HepG2 (cell line): Measurements from ENCODE around the gene MYO10. TPM values are rescaled to one million over a fixed set of nuclear protein-coding genes. Genes with fewer than 3 reads are reported as not detected.

Experiments
- BCL6 ChIP-seq: IDR thresholded peaks from 2 replicates; pipeline ENCODE4 v1.6.1; 2016; ENCODE audit warnings: missing genetic modification reagents, missing compliant biosample characterization
- IKZF1 ChIP-seq: fragments of 450-650 bp; IDR thresholded peaks from 2 replicates; pipeline ENCODE4 v1.7.1; 2016
- LCORL ChIP-seq, 2 experiments: fragments of 450-650 bp in 1 of 2; sonication (generic) in 1 of 2; formaldehyde crosslinking in 1 of 2; IDR thresholded peaks; 2 replicates each; pipeline versions ENCODE4 v1.5.0 to v1.6.1; 2017 to 2020; ENCODE audit warnings: antibody characterized with exemption in 1 of 2, missing genetic modification reagents in 1 of 2
- ONECUT2 ChIP-seq: sonication (generic); formaldehyde crosslinking; IDR thresholded peaks from 2 replicates; pipeline ENCODE4 v1.4.0; 2020; ENCODE audit warnings: missing genetic modification reagents
- RXRB ChIP-seq: IDR thresholded peaks from 2 replicates; pipeline ENCODE4 v1.6.1; 2016; ENCODE audit warnings: borderline replicate concordance, missing genetic modification reagents, missing compliant biosample characterization
- TEAD2 ChIP-seq: sonication (generic); formaldehyde crosslinking; IDR thresholded peaks from 2 replicates; pipeline ENCODE4 v1.9.0; 2021; ENCODE audit warnings: missing genetic modification reagents
- YY1 ChIP-seq: IDR thresholded peaks from 2 replicates; pipeline ENCODE4 v1.6.1; 2011; ENCODE audit warnings: low read length, low read depth, moderate library complexity, mild to moderate bottlenecking; ENCODE audit not compliant: insufficient read depth, insufficient replicate concordance
- ZNF138 ChIP-seq: sonication (generic); formaldehyde crosslinking; IDR thresholded peaks from 2 replicates; pipeline ENCODE4 v1.5.0; 2020; ENCODE audit warnings: mild to moderate bottlenecking, low read depth, missing genetic modification reagents
- ZNF207 ChIP-seq: fragments of 450-650 bp; IDR thresholded peaks from 2 replicates; pipeline ENCODE4 v1.6.1; 2016; ENCODE audit warnings: antibody characterized with exemption, borderline replicate concordance
- ZNF274 ChIP-seq: sonication (generic); formaldehyde crosslinking; IDR thresholded peaks from 2 replicates; pipeline ENCODE4 v1.5.1; 2020; ENCODE audit warnings: mild to moderate bottlenecking, missing genetic modification reagents
- ZNF530 ChIP-seq: sonication (generic); formaldehyde crosslinking; IDR thresholded peaks from 2 replicates; pipeline ENCODE4 v1.5.0; 2020; ENCODE audit warnings: low read depth, mild to moderate bottlenecking, missing genetic modification reagents
- ZNF572 ChIP-seq: sonication (generic); formaldehyde crosslinking; IDR thresholded peaks from 2 replicates; pipeline ENCODE4 v1.5.1; 2020; ENCODE audit warnings: mild to moderate bottlenecking, missing genetic modification reagents
- ZNF672 ChIP-seq: sonication (generic); formaldehyde crosslinking; IDR thresholded peaks from 2 replicates; pipeline ENCODE4 v1.8.1; 2022; ENCODE audit warnings: missing genetic modification reagents
- ZNF850 ChIP-seq: sonication (generic); formaldehyde crosslinking; conservative IDR thresholded peaks from 2 replicates; pipeline ENCODE4 v1.9.0; 2021; ENCODE audit warnings: mild to moderate bottlenecking, missing genetic modification reagents
- ZNF891 ChIP-seq: sonication (generic); formaldehyde crosslinking; IDR thresholded peaks from 2 replicates; pipeline ENCODE4 v1.5.0; 2020; ENCODE audit warnings: mild to moderate bottlenecking, missing genetic modification reagents
- polyA plus RNA-seq, 8 experiments: library from polyadenylated mRNA; depleted of rRNA in 3 of 8; stranded (reverse) in 7 of 8; unstranded in 1 of 8; fragments of >200 nt; fragmentation: Illumina TruSeq in 4 of 8; extraction: Trizol in 4 of 8; gene quantifications; 2 replicates each; pipeline versions ENCODE4 v1.2.1 to v1.2.3, GENCODE V29; 2011 to 2016; ENCODE audit warnings: low read depth in 4 of 8, missing spikeins in 1 of 8, mixed read lengths in 1 of 8; ENCODE audit not compliant: insufficient read depth in 1 of 8
- total RNA-seq, 5 experiments: library from RNA; depleted of rRNA; stranded (reverse); fragments of >200 nt; fragmentation: Illumina TruSeq; extraction: Trizol; gene quantifications; 2 replicates each; pipeline ENCODE4 v1.2.3, GENCODE V29; 2016; ENCODE audit warnings: low read depth in 1 of 5
- TF ChIP-seq, protein P1 (sequence below), 2 experiments: sonication (generic) in 1 of 2; formaldehyde crosslinking in 1 of 2; IDR thresholded peaks; 2 replicates each; pipeline versions ENCODE4 v1.4.0 to v1.6.1; 2016 to 2020; ENCODE audit warnings: borderline replicate concordance in 1 of 2, low read depth in 1 of 2, mild to moderate bottlenecking in 1 of 2, missing genetic modification reagents in 1 of 2
- TF ChIP-seq, protein P2 (sequence below): sonication (generic); formaldehyde crosslinking; IDR thresholded peaks from 2 replicates; pipeline ENCODE4 v1.4.0; 2020; ENCODE audit warnings: missing genetic modification reagents
- TF ChIP-seq, protein P3 (sequence below): sonication (generic); formaldehyde crosslinking; IDR thresholded peaks from 2 replicates; pipeline ENCODE4 v1.4.0; 2020; ENCODE audit warnings: mild to moderate bottlenecking, missing genetic modification reagents
- TF ChIP-seq, protein P4 (sequence below): sonication (generic); formaldehyde crosslinking; IDR thresholded peaks from 2 replicates; pipeline ENCODE4 v1.5.1; 2020; ENCODE audit warnings: mild to moderate bottlenecking, missing genetic modification reagents
- TF ChIP-seq, protein P5 (sequence below): fragments of 450-650 bp; IDR thresholded peaks from 2 replicates; pipeline ENCODE4 v1.6.1; 2017

MYO10 gene
- total and polyA plus RNA-seq, 2 of the 13 experiments (the other 11 are each of a cell fraction or from before 2014, with no cell fraction given), result 4.5 to 14.0 TPM

GRCh38 chr5:16757989-16758501, 178.0 kb downstream of the MYO10 start (continued):
- TF ChIP-seq, protein P1, sequence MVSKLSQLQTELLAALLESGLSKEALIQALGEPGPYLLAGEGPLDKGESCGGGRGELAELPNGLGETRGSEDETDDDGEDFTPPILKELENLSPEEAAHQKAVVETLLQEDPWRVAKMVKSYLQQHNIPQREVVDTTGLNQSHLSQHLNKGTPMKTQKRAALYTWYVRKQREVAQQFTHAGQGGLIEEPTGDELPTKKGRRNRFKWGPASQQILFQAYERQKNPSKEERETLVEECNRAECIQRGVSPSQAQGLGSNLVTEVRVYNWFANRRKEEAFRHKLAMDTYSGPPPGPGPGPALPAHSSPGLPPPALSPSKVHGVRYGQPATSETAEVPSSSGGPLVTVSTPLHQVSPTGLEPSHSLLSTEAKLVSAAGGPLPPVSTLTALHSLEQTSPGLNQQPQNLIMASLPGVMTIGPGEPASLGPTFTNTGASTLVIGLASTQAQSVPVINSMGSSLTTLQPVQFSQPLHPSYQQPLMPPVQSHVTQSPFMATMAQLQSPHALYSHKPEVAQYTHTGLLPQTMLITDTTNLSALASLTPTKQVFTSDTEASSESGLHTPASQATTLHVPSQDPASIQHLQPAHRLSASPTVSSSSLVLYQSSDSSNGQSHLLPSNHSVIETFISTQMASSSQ (IDR thresholded peaks at IDR 0.05; ENCODE audit: low read depth), result 0 out of 2 replicates have a peak, but pooled peaks have one; percentile 19
- TF ChIP-seq, protein P1 (CRISPR knock-in tag; IDR thresholded peaks at IDR 0.05; ENCODE audit: borderline replicate concordance), result peak; percentile 41; the same call in 1 of the 2 replicates
- TF ChIP-seq, protein P2, sequence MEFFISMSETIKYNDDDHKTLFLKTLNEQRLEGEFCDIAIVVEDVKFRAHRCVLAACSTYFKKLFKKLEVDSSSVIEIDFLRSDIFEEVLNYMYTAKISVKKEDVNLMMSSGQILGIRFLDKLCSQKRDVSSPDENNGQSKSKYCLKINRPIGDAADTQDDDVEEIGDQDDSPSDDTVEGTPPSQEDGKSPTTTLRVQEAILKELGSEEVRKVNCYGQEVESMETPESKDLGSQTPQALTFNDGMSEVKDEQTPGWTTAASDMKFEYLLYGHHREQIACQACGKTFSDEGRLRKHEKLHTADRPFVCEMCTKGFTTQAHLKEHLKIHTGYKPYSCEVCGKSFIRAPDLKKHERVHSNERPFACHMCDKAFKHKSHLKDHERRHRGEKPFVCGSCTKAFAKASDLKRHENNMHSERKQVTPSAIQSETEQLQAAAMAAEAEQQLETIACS (CRISPR knock-in tag), result no peak
- TF ChIP-seq, protein P3, sequence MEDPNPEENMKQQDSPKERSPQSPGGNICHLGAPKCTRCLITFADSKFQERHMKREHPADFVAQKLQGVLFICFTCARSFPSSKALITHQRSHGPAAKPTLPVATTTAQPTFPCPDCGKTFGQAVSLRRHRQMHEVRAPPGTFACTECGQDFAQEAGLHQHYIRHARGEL, result no peak
- TF ChIP-seq ONECUT2 (CRISPR knock-in tag), result no peak
- TF ChIP-seq ZNF850 (CRISPR knock-in tag), result no peak
- peak; percentile 54 for TF ChIP-seq RXRB (CRISPR knock-in tag)
- TF ChIP-seq, protein P4, sequence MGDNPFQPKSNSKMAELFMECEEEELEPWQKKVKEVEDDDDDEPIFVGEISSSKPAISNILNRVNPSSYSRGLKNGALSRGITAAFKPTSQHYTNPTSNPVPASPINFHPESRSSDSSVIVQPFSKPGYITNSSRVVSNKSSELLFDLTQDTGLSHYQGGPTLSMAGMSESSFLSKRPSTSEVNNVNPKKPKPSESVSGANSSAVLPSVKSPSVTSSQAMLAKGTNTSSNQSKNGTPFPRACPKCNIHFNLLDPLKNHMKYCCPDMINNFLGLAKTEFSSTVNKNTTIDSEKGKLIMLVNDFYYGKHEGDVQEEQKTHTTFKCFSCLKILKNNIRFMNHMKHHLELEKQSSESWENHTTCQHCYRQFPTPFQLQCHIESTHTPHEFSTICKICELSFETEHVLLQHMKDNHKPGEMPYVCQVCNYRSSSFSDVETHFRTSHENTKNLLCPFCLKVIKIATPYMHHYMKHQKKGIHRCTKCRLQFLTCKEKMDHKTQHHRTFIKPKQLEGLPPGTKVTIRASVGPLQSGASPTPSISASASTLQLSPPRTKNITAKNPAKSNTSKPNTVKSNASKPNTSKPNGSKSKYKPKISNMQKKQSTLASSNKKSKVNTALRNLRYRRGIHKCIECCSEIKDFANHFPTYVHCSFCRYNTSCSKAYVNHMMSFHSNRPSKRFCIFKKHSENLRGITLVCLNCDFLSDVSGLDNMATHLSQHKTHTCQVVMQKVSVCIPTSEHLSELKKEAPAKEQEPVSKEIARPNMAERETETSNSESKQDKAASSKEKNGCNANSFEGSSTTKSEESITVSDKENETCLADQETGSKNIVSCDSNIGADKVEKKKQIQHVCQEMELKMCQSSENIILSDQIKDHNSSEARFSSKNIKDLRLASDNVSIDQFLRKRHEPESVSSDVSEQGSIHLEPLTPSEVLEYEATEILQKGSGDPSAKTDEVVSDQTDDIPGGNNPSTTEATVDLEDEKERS (CRISPR knock-in tag), result no peak
- TF ChIP-seq ZNF891 (CRISPR knock-in tag), result no peak
- TF ChIP-seq LCORL (IDR thresholded peaks at IDR 0.05), result no peak
- TF ChIP-seq LCORL (CRISPR knock-in tag; IDR thresholded peaks at IDR 0.05), result no peak
- TF ChIP-seq BCL6 (CRISPR knock-in tag), result peak; percentile 73
- TF ChIP-seq ZNF672 (CRISPR knock-in tag), result no peak
- no peak for TF ChIP-seq YY1
- no peak for TF ChIP-seq ZNF138 (CRISPR knock-in tag)
- TF ChIP-seq ZNF207, result no peak
- TF ChIP-seq IKZF1, result no peak
- TF ChIP-seq, protein P5, sequence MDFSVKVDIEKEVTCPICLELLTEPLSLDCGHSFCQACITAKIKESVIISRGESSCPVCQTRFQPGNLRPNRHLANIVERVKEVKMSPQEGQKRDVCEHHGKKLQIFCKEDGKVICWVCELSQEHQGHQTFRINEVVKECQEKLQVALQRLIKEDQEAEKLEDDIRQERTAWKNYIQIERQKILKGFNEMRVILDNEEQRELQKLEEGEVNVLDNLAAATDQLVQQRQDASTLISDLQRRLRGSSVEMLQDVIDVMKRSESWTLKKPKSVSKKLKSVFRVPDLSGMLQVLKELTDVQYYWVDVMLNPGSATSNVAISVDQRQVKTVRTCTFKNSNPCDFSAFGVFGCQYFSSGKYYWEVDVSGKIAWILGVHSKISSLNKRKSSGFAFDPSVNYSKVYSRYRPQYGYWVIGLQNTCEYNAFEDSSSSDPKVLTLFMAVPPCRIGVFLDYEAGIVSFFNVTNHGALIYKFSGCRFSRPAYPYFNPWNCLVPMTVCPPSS, result no peak
- TF ChIP-seq TEAD2 (CRISPR knock-in tag), result no peak
- TF ChIP-seq ZNF530, result no peak
- no peak for TF ChIP-seq ZNF572
- no peak for TF ChIP-seq ZNF274 (CRISPR knock-in tag)
